ENCODE results near the gene STX1B.
"Not testable (repeated sequence)": the region's sequence is repeated elsewhere in the genome, so short reads cannot be mapped to it uniquely, and the experiment has no call there.

STX1B gene

DNA sequence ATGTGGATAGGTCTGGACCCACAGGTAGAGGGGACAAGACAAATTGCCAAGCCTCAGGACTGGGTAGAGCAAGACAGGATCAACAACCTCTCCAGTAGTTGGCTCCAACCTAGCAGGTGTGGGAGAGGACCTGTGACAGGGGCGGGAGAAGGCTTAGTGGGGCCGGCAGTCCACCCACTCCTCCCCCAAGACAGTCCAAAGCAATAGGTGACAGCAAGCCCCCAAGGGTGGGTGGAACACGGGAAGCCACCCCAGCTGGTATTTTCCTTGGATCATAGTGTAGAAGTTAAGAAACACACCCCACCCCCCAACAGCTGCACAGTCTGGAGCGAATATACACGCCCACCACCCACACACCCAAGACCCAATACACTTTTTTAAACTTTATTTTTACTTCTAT lies 18.8 kb upstream of the STX1B start:
- DNase-seq (ENCODE audit: low read depth) = no peak
- in situ Hi-C loops (cut with HindIII; ENCODE audit: low sequenced_read_pairs) = no loop called here

DNA sequence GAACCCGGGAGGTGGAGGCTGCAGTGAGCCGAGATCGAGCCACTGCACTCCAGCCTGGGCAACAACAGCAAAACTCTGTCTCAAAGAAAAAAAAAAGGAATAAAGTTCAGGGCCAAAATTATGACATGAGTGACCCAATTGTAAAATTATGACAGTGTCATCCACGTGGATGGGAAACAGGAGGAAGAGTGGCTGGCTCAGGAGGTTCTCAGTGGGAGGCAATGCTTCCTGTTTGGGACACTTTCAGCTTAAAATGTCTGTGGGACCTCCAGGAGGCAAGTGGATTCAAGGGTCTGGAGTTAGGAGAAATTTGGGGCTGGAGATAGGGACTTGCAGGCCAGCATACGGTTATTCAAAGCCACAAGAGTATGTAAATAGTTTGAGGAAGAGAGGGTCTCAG lies 14.9 kb upstream of the STX1B start:
- no peak for DNase-seq (ENCODE audit: low read depth)
- in situ Hi-C loops (cut with HindIII; ENCODE audit: low sequenced_read_pairs) = no loop called here
- TF ChIP-seq, protein P1, sequence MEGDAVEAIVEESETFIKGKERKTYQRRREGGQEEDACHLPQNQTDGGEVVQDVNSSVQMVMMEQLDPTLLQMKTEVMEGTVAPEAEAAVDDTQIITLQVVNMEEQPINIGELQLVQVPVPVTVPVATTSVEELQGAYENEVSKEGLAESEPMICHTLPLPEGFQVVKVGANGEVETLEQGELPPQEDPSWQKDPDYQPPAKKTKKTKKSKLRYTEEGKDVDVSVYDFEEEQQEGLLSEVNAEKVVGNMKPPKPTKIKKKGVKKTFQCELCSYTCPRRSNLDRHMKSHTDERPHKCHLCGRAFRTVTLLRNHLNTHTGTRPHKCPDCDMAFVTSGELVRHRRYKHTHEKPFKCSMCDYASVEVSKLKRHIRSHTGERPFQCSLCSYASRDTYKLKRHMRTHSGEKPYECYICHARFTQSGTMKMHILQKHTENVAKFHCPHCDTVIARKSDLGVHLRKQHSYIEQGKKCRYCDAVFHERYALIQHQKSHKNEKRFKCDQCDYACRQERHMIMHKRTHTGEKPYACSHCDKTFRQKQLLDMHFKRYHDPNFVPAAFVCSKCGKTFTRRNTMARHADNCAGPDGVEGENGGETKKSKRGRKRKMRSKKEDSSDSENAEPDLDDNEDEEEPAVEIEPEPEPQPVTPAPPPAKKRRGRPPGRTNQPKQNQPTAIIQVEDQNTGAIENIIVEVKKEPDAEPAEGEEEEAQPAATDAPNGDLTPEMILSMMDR (IDR thresholded peaks at IDR 0.05; ENCODE audit: low read depth, low read length, missing control alignments) = no peak
- no peak overlapping the region for H3K4me3 ChIP-seq (ENCODE audit: low read depth, low read length)

More for the DNA sequence above, 18.8 kb upstream of the STX1B start:
- TF ChIP-seq, protein P1 (IDR thresholded peaks at IDR 0.05; ENCODE audit: low read depth, low read length, missing control alignments) = no peak
- no peak overlapping the region for H3K4me3 ChIP-seq (ENCODE audit: low read depth, low read length)

DNA sequence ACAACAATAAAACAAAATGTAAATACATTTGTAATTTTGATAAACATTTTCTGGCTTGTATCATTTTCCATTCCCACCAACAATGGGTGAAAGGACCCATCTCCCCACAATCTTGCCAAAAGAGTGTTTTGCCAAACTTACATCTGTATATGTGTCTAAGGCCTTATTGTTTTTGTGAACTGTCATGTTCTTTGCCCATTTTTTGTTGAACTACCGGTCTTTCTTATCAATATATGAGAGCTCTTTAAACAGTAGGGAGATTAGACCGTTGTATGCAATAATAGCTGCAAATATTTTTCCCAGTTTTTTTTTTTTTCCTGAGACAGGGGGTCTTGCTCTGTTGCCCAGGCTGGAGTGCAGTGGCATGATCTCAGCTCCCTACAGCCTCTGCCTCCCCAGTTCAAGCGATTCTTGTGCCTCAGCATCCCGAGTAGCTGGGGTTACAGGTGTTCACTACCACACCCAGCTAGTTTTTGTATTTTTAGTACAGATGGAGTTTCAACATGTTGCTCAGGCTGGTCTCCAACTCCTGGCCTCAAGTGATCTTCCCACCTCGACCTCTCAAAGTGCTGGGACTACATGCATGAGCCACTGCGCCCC lies 13.3 kb upstream of the STX1B start:
- TF ChIP-seq, protein P1 (IDR thresholded peaks at IDR 0.05; ENCODE audit: low read depth, low read length, missing control alignments) = no peak
- no peak for DNase-seq (ENCODE audit: low read depth)
- no peak overlapping the region for H3K4me3 ChIP-seq (ENCODE audit: low read depth, low read length)
- in situ Hi-C loops (cut with HindIII; ENCODE audit: low sequenced_read_pairs) = no loop called here

DNA sequence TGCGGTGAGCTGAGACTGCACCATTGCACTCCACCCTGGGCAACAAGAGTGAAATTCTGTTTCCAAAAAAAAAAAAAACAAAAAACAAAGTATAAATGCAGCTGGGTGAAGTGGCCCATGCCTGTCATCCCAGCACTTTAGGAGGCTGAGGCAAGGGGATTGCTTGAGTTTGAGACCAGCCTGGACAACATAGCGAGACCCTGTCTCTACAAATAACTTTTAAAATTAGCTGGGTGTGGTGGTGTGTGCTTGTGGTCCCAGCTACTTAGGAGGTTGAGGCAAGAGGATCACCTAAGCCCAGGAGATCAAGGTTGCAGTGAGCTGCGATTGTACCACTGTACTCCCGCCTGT lies 12.8 kb upstream of the STX1B start:
- H3K4me3 ChIP-seq (ENCODE audit: low read depth, low read length) = no peak overlapping the region
- no peak for DNase-seq (ENCODE audit: low read depth)
- in situ Hi-C loops (cut with HindIII; ENCODE audit: low sequenced_read_pairs) = no loop called here
- TF ChIP-seq, protein P1 (IDR thresholded peaks at IDR 0.05; ENCODE audit: low read depth, low read length, missing control alignments) = no peak

DNA sequence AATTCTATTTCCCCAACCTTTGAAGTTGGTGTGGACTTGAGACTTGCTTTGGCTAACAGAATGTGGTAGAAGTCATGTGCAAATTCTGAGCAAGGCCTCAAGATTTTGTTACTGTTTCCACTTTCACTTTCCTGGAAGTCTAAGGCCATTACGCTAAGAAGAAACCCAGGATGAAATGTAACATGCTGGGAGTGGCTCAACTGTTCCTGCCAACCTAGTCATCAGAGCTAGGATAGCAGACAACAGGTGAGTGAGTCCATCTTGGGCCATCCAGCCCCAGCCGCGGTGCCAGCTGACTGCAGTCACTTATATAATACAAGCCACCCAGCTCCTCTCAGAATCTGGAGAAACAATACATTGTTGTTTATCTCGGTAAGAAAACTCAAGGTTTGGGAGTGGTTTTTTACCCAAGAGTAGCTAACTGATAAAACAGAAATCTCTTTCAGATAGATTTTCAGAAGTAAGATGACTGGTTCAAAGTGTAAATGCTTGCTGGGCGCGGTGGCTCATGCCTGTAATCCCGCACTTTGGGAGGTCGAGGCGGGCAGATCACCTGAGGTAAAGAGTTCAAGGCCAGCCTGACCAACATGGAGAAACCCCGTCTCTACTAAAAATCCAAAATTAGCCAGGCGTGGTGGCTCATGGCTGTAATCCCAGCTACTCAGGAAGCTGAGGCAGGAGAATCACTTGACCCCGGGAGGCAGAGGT lies 12.3 kb upstream of the STX1B start:
- no peak for DNase-seq (ENCODE audit: low read depth)
- in situ Hi-C loops (cut with HindIII; ENCODE audit: low sequenced_read_pairs) = no loop called here
- H3K4me3 ChIP-seq (ENCODE audit: low read depth, low read length) = no peak overlapping the region
- TF ChIP-seq, protein P1 (IDR thresholded peaks at IDR 0.05; ENCODE audit: low read depth, low read length, missing control alignments) = no peak

DNA sequence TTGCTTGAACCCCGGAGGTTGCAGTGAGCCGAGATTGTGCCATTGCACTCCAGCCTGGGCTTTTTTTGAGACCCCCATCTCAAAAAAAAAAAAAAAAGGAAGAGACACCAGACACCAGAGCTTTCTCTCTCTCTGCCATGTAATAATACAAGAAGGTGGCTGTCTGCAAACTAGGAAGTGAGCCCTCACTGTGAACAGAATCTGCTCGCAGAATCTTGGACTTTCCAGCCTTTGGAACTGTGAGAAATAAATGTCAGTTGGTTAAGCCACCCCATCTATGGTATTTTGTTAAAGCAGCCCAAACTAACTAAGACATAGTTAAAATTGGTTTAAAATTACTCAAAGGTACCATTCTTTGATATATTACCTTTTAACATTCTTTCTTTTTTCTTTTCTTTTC lies 10.1 kb upstream of the STX1B start:
- TF ChIP-seq, protein P1 (IDR thresholded peaks at IDR 0.05; ENCODE audit: low read depth, low read length, missing control alignments) = no peak
- in situ Hi-C loops (cut with HindIII; ENCODE audit: low sequenced_read_pairs) = no loop called here
- no peak overlapping the region for H3K4me3 ChIP-seq (ENCODE audit: low read depth, low read length)
- DNase-seq (ENCODE audit: low read depth) = no peak

DNA sequence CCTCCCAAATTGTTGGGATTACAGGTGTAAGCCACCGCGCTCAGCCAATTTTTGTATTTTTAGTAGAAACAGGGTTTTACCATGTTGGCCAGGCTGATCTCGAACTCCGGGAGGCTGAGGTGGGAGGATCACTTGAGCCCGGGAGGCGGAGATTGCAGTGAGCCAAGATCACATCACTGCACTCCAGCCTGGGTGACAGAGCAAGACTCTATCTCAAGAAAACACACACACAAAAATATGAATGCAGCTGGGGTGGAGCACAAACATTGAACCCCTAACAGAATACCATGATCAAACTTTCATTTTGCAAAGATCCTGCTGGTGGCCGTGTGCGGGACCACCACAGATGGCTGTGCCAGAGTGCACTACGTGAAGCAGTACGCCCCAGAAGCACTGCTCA lies 7.3 kb upstream of the STX1B start:
- in situ Hi-C loops (cut with HindIII; ENCODE audit: low sequenced_read_pairs); H3K4me3 ChIP-seq (ENCODE audit: low read depth, low read length); DNase-seq (ENCODE audit: low read depth): not testable (repeated sequence)
